DND-41 (cell line): ENCODE measurements around the gene COX6B2.

Source experiments
- ATAC-seq: fragments of 200-7000 bp; cut with Tn5 transposase; 3 replicates; pipeline ENCODE4 v1.9.1; 2021; ENCODE audit warnings: low read depth; ENCODE audit not compliant: insufficient read depth
- DNase-seq: peaks from one replicate; pipeline ENCODE4 v3.0.0-alpha.2; 2020
- H2AFZ ChIP-seq: 2 replicates; pipeline ENCODE4 v1.6.0; 2012; ENCODE audit warnings: low read depth, low read length
- H3K27ac ChIP-seq: 2 replicates; pipeline ENCODE4 v1.5.1; 2012; ENCODE audit warnings: low read length, inconsistent platforms
- H3K27me3 ChIP-seq: fragments of 200-600 bp; sonication (generic); 2 replicates; pipeline ENCODE4 v1.6.0; 2012; ENCODE audit warnings: low read length, mild to moderate bottlenecking, inconsistent platforms; ENCODE audit not compliant: insufficient read depth, poor library complexity
- H3K36me3 ChIP-seq: 2 replicates; pipeline ENCODE4 v1.5.1; 2012; ENCODE audit warnings: low read length, inconsistent platforms; ENCODE audit not compliant: insufficient read depth
- H3K4me1 ChIP-seq: 2 replicates; pipeline ENCODE4 v1.5.1; 2012; ENCODE audit warnings: mild to moderate bottlenecking, low read length; ENCODE audit not compliant: insufficient read depth
- H3K4me2 ChIP-seq: 2 replicates; pipeline ENCODE4 v1.6.0; 2012; ENCODE audit warnings: mild to moderate bottlenecking, moderate library complexity, low read length, inconsistent platforms; ENCODE audit not compliant: insufficient read depth
- H3K4me3 ChIP-seq, 2 experiments: fragments of 200-600 bp in 1 of 2; shearing (Covaris generic) in 1 of 2; 2 replicates each; pipeline ENCODE4 v1.5.1; 2012 to 2016; ENCODE audit warnings: inconsistent platforms in 2 of 2, low read length in 2 of 2, mild to moderate bottlenecking in 2 of 2, low read depth in 1 of 2, moderate library complexity in 1 of 2
- H3K79me2 ChIP-seq: 2 replicates; pipeline ENCODE4 v1.6.0; 2012; ENCODE audit warnings: low read length, inconsistent platforms; ENCODE audit not compliant: insufficient read depth
- H3K9ac ChIP-seq: 2 replicates; pipeline ENCODE4 v1.6.0; 2012; ENCODE audit warnings: low read depth, mild to moderate bottlenecking, inconsistent platforms, low read length, moderate library complexity
- H3K9me3 ChIP-seq: 2 replicates; pipeline ENCODE4 v1.5.1; 2012; ENCODE audit warnings: low read length, moderate library complexity, mild to moderate bottlenecking, inconsistent platforms; ENCODE audit not compliant: insufficient read depth, severe bottlenecking
- H4K20me1 ChIP-seq: 2 replicates; pipeline ENCODE4 v1.6.0; 2012; ENCODE audit warnings: low read length; ENCODE audit not compliant: insufficient read depth
- EZH2 ChIP-seq: IDR thresholded peaks from 3 replicates; pipeline ENCODE4 v1.6.1; 2012; ENCODE audit warnings: borderline replicate concordance, low read depth, mild to moderate bottlenecking, moderate library complexity, low read length, inconsistent platforms; ENCODE audit not compliant: severe bottlenecking
- TF ChIP-seq, protein P1 (sequence below): IDR thresholded peaks from 2 replicates; pipeline ENCODE4 v1.5.1; 2012; ENCODE audit warnings: borderline replicate concordance, low read length, moderate library complexity, mild to moderate bottlenecking; ENCODE audit not compliant: poor library complexity, severe bottlenecking; ENCODE audit errors: extremely low read depth

COX6B2 gene

DNA sequence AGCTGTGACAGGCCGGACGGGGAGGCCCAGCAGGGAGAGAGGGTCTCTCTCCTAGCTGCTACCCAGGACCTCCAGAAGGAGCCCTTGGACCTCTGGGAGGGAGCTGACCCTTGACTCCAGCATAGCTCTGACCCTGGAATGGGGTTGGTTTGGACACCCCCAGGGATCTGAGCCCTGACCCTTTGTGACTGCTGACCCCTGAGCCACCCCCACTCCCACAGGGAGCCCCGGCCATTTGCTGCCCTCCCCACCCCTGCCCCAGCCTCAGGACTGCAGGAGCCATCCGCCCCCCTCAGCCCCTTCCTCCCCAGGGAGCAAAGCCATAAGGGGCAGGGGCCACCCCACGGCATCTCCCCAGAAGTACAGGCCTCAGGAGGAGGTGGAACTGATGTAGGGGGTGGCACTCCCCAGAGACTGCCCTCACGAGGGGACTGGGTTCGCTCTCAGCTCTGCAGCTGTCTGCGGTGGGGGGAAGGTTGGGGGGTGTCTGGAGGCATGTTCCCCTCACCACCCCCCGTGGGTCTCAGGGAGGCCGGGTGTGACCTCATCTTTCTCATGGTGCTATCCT lies 7.0 kb downstream of the COX6B2 start:
- Histone ChIP-seq H3K9me3 (no peaks in the 10 kb centered on the region), H3K4me3 (no peak overlapping the region), H3K79me2 (peaks cover 5% of the 10 kb centered on the region), H4K20me1 (peaks cover 32% of the 10 kb centered on the region), H3K27ac (no peak overlapping the region), H3K4me1 (peaks cover 3% of the 10 kb centered on the region), H3K27me3 (no peaks in the 10 kb centered on the region), H3K4me2 (no peak overlapping the region), H3K36me3 (peaks cover 56% of the 10 kb centered on the region), H3K9ac (no peak overlapping the region), H2AFZ (no peak overlapping the region)
- ATAC-seq: no peak
- TF ChIP-seq, protein P1, sequence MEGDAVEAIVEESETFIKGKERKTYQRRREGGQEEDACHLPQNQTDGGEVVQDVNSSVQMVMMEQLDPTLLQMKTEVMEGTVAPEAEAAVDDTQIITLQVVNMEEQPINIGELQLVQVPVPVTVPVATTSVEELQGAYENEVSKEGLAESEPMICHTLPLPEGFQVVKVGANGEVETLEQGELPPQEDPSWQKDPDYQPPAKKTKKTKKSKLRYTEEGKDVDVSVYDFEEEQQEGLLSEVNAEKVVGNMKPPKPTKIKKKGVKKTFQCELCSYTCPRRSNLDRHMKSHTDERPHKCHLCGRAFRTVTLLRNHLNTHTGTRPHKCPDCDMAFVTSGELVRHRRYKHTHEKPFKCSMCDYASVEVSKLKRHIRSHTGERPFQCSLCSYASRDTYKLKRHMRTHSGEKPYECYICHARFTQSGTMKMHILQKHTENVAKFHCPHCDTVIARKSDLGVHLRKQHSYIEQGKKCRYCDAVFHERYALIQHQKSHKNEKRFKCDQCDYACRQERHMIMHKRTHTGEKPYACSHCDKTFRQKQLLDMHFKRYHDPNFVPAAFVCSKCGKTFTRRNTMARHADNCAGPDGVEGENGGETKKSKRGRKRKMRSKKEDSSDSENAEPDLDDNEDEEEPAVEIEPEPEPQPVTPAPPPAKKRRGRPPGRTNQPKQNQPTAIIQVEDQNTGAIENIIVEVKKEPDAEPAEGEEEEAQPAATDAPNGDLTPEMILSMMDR: no peak
- TF ChIP-seq EZH2: no peak
- DNase-seq: no peak

DNA sequence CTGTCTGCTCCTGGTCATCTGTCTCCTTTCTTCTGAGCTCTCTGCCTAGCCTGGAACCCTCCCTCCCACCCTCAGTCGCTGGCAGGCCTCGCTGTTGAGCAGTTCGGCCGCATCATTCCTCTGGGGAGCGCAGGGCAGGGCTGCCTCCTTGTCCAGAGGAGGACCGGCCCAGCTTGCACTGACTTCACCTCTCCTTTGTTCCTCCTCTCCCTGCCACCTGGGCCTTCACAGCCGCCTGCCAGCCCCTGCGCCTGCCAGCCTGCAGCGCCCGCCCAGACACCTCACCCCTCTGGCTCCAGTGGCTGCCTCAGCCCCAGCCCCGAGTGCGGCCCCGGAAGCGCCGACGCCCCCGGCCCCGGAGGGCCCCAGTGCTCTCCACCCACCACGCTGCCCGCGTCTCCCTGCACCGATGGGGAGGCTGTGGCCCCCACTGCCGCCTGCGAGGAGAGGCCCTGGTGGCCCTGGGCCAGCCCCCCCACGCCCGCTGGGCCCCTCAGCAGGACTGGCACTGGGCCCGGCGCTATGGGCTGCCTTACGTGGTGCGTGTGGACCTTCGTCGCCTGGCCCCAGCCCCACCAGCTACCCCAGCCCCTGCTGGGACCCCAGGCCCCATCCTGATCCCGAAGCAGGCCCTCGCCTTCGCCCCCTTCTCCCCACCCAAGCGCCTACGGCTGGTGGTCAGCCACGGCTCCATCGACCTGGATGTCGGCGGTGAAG lies 7.6 kb downstream of the COX6B2 start:
- Histone ChIP-seq H3K27ac (no peak overlapping the region), H3K79me2 (peaks cover 11% of the 10 kb centered on the region), H3K4me2 (no peak overlapping the region), H3K27me3 (no peaks in the 10 kb centered on the region), H3K4me3 (no peak overlapping the region), H3K36me3 (peaks cover 62% of the 10 kb centered on the region), H3K9ac (no peak overlapping the region), H4K20me1 (peaks cover 38% of the 10 kb centered on the region), H3K9me3 (no peaks in the 10 kb centered on the region), H2AFZ (no peak overlapping the region), H3K4me1 (peaks cover 9% of the 10 kb centered on the region)
- ATAC-seq: no peak
- DNase-seq: no peak
- TF ChIP-seq, protein P1: no peak
- TF ChIP-seq EZH2: no peak

DNA sequence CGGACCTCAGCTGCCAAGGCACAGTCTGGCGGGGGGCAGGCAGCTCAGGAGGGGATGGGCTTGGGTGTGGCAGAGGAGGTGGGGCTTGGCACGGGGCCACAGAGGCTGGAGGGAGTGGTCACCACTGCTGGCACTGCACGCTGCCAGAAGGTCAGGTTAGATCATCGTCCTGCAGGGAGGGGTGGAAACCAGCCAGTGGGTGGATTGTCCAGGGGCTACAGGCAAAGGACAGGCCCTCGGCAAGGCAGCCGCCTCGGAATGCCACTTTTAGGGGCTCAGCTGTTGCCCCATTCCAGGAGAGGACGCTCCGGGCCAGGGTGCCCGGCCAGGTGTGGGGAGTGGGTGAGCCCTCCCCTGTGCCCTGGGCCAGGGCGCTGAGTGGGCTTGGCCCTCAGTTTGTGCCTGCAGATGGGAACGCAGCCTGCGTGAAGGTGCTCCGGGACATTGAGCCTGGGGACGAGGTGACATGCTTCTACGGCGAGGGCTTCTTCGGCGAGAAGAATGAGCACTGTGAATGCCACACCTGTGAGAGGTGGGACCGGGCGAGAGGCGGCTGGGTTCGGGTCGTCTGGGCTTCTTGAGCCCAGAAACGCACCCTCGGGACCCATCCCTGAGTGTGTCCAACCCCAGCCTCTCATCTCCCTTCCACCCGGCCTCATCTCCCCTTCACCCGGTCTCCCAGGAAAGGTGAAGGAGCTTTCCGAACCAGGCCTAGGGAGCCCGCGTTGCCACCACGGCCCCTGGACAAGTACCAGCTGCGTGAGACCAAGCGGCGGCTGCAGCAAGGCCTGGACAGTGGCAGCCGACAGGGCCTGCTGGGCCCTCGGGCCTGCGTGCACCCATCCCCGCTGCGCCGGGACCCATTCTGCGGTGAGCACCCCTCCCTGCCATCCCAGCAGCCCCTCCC lies 8.4 kb downstream of the COX6B2 start:
- TF ChIP-seq, protein P1: no peak
- TF ChIP-seq EZH2: no peak
- Histone ChIP-seq H3K79me2 (peaks cover 18% of the 10 kb centered on the region), H4K20me1 (peaks cover 45% of the 10 kb centered on the region), H3K9me3 (no peaks in the 10 kb centered on the region), H3K27ac (no peak overlapping the region), H3K27me3 (no peaks in the 10 kb centered on the region), H3K4me1 (peaks cover 16% of the 10 kb centered on the region), H3K4me3 (no peak overlapping the region), H3K4me2 (no peak overlapping the region), H3K36me3 (peaks cover 68% of the 10 kb centered on the region), H3K9ac (no peak overlapping the region), H2AFZ (no peak overlapping the region)
- ATAC-seq (no peak), DNase-seq (no peak)
